ENCODE results near the gene UROS.

Gene UROS

DNA sequence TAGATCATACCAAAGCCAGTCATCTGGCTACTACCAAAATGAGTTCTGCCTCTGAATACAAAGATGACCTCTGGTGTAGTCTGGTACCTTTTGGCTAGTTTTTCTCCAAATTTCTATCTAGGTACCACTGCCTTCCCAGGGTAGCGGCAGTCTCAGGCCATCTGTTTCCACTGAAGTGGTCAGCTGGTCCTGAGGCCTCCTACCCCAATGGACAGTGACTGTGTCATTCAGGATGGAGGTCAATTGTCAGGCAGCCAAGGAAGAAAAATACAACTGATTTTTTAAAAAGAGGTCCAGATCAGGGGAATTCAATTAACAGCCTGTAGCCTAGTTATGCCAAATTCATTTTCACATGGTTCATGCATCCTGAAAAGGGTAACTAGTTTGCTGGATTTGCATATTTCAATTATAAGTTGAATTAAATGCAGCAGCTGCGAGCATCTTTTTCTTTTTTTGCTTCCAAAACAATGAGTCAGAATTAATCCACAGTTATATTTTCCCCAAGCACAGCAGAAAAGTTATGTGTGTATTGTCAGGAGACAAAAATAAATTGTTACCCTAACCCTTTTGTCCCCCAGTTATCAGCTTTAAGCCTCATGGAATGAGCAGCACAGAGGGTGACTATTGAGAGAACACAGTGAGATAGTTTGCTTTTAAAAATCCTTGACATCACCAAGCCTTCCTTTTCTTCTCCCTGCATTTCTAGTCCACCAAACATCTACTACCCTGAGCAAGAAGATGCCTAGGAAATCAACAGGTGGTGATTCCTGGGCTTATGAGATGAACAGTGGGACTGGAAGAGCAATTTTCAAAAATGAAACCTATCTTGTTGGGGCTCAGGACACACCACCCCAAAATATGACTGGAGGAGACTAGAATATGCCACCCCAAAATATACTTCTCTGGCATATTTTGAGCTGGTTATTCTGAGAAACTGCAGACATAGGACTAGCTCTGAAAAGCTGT lies 28.0 kb upstream of the UROS start:
- H3K27me3 ChIP-seq (ENCODE audit: low read depth, low read length), result no peaks in the 10 kb centered on the region
- H3K4me1 ChIP-seq (ENCODE audit: low read length), result no peaks in the 10 kb centered on the region
- no peaks in the 10 kb centered on the region for H4K20me1 ChIP-seq (ENCODE audit: insufficient read depth, low read length)
- H3K9ac ChIP-seq (ENCODE audit: low read length), result no peak overlapping the region
- no peak overlapping the region for H2AFZ ChIP-seq (ENCODE audit: low read depth, low read length)
- H3K36me3 ChIP-seq (replicated peaks; ENCODE audit: low read depth, low read length), result peaks cover 3% of the 10 kb centered on the region
- H3K4me2 ChIP-seq (ENCODE audit: low read length), result no peak overlapping the region
- H3K4me3 ChIP-seq (ENCODE audit: low read length), result no peak overlapping the region
- H3K9me3 ChIP-seq (ENCODE audit: insufficient read depth, low read length), result no peaks in the 10 kb centered on the region
- no peaks in the 10 kb centered on the region for H3K79me2 ChIP-seq (ENCODE audit: low read length)
- H3K27ac ChIP-seq (ENCODE audit: low read length), result no peak overlapping the region
- TF ChIP-seq, protein P1, sequence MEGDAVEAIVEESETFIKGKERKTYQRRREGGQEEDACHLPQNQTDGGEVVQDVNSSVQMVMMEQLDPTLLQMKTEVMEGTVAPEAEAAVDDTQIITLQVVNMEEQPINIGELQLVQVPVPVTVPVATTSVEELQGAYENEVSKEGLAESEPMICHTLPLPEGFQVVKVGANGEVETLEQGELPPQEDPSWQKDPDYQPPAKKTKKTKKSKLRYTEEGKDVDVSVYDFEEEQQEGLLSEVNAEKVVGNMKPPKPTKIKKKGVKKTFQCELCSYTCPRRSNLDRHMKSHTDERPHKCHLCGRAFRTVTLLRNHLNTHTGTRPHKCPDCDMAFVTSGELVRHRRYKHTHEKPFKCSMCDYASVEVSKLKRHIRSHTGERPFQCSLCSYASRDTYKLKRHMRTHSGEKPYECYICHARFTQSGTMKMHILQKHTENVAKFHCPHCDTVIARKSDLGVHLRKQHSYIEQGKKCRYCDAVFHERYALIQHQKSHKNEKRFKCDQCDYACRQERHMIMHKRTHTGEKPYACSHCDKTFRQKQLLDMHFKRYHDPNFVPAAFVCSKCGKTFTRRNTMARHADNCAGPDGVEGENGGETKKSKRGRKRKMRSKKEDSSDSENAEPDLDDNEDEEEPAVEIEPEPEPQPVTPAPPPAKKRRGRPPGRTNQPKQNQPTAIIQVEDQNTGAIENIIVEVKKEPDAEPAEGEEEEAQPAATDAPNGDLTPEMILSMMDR (IDR thresholded peaks at IDR 0.05; ENCODE audit: low read depth, low read length), result no peak

DNA sequence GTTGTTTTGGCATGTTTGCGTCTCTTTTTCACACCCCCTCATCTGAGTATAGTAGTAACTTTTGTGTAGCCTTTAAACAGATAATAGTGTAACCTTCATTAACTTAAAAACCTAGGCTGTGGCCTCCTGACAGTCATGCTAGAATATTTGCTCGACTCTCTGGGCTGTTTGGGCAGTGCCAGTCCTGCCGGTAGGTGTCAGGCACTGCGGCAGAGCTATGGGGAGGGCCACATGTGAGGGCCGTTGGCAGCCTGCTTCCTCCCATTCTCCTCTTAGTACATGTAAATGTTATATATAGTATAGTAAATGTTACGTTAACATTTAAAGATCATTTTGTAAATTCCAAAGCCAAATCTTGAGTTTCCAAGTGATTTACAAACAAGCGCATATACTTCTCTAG lies 26.4 kb upstream of the UROS start:
- no peaks in the 10 kb centered on the region for H3K4me1 ChIP-seq (ENCODE audit: low read length)
- H3K79me2 ChIP-seq (ENCODE audit: low read length), result no peaks in the 10 kb centered on the region
- no peak overlapping the region for H3K9ac ChIP-seq (ENCODE audit: low read length)
- no peak for TF ChIP-seq EZH2phosphoT487 (IDR thresholded peaks at IDR 0.05; ENCODE audit: low read depth)
- TF ChIP-seq, protein P1 (IDR thresholded peaks at IDR 0.05; ENCODE audit: low read depth, low read length), result no peak
- H3K4me3 ChIP-seq (ENCODE audit: low read length), result no peak overlapping the region
- H4K20me1 ChIP-seq (ENCODE audit: insufficient read depth, low read length), result no peaks in the 10 kb centered on the region
- no peaks in the 10 kb centered on the region for H3K27me3 ChIP-seq (ENCODE audit: low read depth, low read length)
- H3K36me3 ChIP-seq (replicated peaks; ENCODE audit: low read depth, low read length), result peaks cover 3% of the 10 kb centered on the region
- H3K9me3 ChIP-seq (ENCODE audit: insufficient read depth, low read length), result no peaks in the 10 kb centered on the region
- no peak overlapping the region for H3K4me2 ChIP-seq (ENCODE audit: low read length)
- no peak overlapping the region for H3K27ac ChIP-seq (ENCODE audit: low read length)
- no peak overlapping the region for H2AFZ ChIP-seq (ENCODE audit: low read depth, low read length)

DNA sequence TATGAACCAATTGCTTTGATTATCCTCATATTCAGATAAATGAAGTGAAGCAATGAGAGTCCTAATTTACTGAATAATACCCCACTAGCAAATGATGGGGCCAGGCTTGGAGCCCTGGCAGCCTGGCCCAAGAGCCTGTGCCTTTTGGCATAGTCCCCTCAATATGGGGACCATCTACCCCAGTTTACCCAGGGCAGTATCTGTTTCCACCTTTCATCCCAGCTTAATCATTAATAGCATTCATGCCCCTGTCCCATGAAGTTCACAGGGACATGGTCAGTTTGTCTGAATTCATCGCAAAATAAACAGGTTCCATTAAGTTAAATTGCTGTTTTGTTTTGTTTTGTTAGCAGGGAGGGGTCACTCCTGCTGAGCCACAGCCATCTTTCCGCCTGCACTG lies 25.8 kb upstream of the UROS start:
- Histone ChIP-seq H3K27ac (ENCODE audit: low read length) (no peak overlapping the region), H3K9ac (ENCODE audit: low read length) (no peak overlapping the region), H3K79me2 (ENCODE audit: low read length) (no peaks in the 10 kb centered on the region), H3K9me3 (ENCODE audit: insufficient read depth, low read length) (no peaks in the 10 kb centered on the region), H3K27me3 (ENCODE audit: low read depth, low read length) (no peaks in the 10 kb centered on the region), H3K4me1 (ENCODE audit: low read length) (no peaks in the 10 kb centered on the region), H2AFZ (ENCODE audit: low read depth, low read length) (no peak overlapping the region), H4K20me1 (ENCODE audit: insufficient read depth, low read length) (no peaks in the 10 kb centered on the region), H3K4me3 (ENCODE audit: low read length) (no peak overlapping the region), H3K4me2 (ENCODE audit: low read length) (no peak overlapping the region), H3K36me3 (replicated peaks; ENCODE audit: low read depth, low read length) (peaks cover 3% of the 10 kb centered on the region)
- TF ChIP-seq, protein P1 (IDR thresholded peaks at IDR 0.05; ENCODE audit: low read depth, low read length), result no peak
- TF ChIP-seq EZH2phosphoT487 (IDR thresholded peaks at IDR 0.05; ENCODE audit: low read depth), result no peak

DNA sequence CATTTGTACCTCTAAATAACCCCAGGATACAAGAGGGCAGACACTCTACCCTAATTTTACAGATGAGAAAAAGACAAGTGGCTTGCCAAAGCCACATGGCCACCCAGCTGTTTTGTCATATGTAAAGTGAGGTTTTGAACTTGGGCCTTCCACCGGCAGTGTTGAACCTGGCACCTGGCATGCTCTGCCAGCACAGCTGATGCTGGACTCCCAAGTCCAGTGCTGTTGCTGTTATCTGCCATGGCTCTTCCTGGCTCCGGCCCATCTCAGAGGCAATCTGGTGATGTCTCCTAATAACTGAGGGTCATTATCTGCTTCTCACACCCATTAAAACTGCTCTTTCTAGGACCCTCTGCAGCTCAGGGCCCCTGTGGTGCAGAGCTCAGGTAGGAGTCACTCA lies 25.3 kb upstream of the UROS start:
- H3K27me3 ChIP-seq (ENCODE audit: low read depth, low read length), result no peaks in the 10 kb centered on the region
- H3K9ac ChIP-seq (ENCODE audit: low read length), result no peak overlapping the region
- TF ChIP-seq, protein P1 (IDR thresholded peaks at IDR 0.05; ENCODE audit: low read depth, low read length), result no peak
- no peaks in the 10 kb centered on the region for H3K4me1 ChIP-seq (ENCODE audit: low read length)
- H3K36me3 ChIP-seq (replicated peaks; ENCODE audit: low read depth, low read length), result peaks cover 3% of the 10 kb centered on the region
- H3K9me3 ChIP-seq (ENCODE audit: insufficient read depth, low read length), result no peaks in the 10 kb centered on the region
- H3K4me2 ChIP-seq (ENCODE audit: low read length), result no peak overlapping the region
- no peak overlapping the region for H3K4me3 ChIP-seq (ENCODE audit: low read length)
- no peak overlapping the region for H2AFZ ChIP-seq (ENCODE audit: low read depth, low read length)
- no peaks in the 10 kb centered on the region for H3K79me2 ChIP-seq (ENCODE audit: low read length)
- no peaks in the 10 kb centered on the region for H4K20me1 ChIP-seq (ENCODE audit: insufficient read depth, low read length)
- H3K27ac ChIP-seq (ENCODE audit: low read length), result no peak overlapping the region

All from OCI-LY3 (cell line).